Stimulated activated CD4-positive, alpha-beta T cell treated with anti-CD3 and anti-CD28 coated beads, Interleukin-12 subunit alpha, Interleukin-12 subunit beta, amount 100 ng/mL, for 24 hours (primary cell): Measurements from ENCODE around the gene DBT.

Source experiments
- DNase-seq, 2 experiments: peaks; one replicate each; pipeline ENCODE4 v3.0.0-alpha.2; 2020; ENCODE audit warnings: low read depth in 2 of 2

DBT gene

DNA sequence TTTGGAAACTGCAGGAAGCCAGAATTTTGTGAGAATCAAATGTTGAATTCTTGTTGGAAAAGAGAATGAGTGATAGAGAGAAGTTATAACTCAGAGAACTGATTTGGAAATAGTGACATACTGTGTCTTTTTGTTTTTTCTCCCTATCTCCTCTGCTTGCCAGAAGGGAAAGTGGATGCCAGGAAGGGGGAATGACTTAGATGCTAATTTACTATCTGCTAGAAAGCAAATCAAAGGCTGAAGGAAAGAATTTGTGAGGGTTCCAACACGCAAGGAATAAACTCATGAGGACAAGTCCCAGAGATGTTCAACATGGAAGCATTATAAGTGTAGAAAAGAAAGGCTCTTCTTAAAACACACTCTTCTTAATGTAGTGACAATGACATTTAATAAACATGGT lies 51.0 kb downstream of the DBT start:
- DNase-seq = no peak

DNA sequence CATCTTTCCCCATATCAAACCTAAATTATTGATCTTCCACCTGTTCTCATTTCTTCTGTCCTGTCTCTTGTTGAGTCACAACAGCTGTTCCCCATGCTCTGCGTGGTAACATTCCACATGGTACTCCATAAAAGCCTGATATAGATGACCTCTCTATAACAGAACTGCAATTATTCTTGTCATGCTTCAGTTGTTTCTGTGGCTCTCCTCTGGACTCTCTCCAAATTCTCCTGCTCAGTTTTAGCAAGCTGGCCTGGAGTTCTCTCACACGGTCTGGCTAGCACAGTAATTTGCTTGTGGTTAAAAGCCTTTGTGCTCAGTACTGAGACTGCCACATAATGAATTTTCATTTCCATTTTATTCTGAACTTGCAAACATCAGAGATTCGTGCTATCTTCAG lies 61.0 kb downstream of the DBT start:
- DNase-seq = no peak

DNA sequence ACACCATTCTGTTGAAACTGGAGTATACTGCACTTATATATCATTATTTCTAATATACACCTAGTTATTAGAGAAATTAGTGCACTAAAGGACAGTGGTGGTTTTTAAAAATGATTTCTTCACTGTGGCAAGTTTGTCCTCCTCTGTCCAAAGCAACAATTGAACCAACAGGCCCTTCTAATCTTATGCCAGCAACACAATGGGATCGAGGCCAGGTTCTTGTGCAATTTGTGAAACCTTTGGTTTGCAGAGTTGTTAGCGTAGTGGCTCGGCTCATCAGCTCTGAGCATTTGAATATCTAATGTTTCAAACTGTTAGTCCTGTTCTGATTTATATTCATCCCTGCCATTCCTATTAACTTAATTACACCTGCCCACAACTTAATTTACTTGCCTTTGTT lies 61.7 kb downstream of the DBT start:
- DNase-seq = no peak

DNA sequence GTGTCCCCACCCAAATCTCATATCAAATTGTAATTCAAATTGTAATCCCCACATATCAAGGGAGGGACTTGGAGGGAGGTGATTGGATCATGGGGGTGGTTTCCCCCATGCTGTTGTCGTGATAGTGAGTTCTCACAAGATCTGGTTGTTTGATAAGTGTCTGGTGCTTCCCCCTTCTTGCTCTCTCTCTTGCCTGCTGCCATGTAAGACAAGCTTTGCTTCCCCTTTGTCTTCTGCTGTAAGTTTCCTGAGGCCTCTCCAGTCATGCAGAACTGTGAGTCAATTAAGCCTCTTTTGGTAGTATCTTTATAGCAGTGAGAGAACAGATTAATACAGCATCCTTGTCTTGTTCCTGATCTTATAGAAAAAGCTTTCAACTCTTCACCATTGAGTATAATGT lies 65.1 kb downstream of the DBT start:
- no peak for DNase-seq

DNA sequence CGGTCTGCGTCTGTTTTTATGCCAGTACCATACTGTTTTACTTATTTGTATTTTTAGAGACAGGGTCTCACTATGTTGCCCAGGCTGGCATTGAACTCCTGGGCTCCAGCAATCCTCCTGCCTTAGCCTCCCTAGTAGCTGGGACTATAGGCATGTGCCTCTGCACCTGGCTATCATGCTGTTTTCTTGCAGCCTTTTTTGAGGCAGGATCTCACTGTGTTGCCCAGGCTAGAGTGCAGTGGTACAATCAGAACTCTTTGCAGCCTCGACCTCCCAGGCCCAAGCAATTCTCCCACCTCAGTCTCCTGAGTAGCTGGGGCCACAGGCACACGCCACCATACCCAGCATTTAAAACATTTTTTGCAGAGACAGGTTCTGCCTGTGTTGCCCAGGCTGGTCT lies 66.3 kb downstream of the DBT start:
- no peak for DNase-seq

DNA sequence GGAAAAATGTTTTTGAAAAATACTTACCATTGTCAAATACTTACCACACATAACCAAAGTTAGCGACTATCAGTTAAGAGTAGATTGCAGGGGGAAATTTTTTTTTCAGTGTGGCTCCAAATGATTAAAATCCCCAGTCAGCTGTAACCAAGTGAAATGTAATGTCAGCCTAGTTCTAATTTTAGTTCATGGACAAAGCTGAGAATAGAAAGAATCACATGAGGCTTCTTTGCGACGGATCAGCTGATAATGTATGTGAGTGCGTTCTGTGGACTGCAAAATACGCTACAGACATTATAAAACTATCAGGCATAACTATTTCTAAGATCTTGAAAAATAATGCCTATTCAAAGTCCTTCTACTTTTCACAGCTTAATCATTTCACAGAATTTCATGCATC lies 71.5 kb downstream of the DBT start, which contains the start of gene LRRC39:
LRRC39 (minus strand) TSS at position 166 of the 400 bp plus-strand sequence. CDS start 9,740 bp downstream, outside the sequence.
- DNase-seq = no peak

DNA sequence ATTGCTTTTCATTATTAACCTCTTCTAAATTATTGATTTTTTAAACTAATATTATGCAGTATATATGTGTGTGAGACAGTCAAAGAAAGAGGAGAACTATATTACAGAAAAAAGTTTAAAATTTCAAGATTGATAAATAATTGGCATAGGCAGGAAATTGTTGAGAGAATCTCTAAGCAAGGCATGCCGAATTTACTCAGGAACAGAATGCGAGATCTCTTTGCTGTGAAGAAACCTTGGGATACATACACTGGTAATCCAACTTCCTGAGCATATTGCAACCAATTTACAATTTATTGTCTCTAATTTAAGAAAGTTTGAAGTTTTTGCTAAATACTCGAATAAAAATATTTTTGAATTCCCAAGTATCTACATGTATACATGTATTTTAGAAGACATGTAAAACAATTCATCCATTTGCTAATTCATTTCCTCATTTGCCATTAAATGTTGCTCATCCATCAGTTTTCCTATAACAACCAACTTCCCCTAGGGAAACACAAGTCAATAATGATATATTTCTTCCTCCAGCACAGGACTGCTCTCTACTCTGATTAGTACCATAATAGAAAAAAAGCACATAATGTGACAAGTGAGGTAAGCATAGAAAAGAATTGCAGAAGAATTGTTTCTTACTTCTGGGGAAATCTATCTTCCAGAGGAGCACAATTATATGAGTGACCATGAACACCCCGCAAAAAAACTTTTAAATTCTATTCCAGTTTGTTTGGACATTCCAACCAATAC lies 72.2 kb downstream of the DBT start:
- DNase-seq = no peak

DNA sequence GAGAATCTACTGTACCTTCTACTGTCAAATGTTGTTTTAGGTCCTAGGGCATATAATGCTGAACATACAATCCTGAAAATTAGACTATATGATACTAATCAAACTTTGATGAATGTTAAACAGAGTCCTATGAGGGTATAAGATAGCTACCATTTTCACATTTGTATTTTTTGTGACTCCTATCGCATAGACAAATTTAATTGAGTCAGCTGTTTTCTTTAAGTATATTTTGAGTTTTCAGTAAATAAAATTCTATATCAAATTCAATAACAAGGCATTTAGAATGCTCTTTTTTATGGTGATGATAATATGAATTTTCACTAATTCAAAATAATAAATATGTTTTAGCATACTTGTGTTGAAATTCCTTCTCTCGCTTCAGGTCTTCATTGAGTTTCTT lies 81.6 kb downstream of the DBT start:
- no peak for DNase-seq

DNA sequence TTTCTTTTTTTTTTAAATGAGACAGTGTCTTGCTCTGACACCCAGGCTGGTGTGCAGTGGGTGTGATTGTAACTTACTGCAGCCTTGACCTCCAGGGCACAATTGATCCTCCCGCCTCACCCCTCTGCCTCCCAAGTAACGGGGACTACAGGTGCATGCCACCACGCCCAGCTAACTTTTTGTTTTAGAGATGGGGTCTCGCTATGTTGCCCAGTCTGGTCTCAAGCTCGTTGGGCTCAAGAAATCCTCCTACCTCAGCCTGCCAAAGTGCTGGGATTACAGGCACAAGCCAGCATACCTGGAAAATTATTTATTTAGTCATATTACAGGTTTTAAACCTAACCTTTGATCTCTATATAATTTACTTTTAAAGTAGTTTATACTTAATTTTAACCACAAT lies 84.9 kb downstream of the DBT start:
- no peak for DNase-seq

DNA sequence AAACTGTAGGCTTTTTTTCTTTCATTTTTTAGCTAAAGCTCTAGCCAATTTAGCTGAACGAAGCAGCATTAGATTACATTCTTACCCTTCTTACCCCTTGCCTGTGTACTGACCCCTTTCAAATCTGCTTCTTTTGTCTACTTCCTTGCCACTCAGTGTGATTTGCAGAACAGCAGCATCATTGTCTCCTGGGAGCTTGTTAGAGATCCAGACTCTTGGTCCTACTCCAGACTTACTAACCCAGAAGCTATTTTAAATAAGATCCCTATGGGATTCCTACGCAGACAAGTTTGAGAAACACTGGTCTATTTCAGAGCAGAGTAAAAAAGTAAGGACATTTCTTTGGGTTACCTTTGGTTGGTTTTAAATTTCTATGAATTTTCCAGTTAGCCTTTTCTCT lies 85.4 kb downstream of the DBT start:
- DNase-seq = no peak

DNA sequence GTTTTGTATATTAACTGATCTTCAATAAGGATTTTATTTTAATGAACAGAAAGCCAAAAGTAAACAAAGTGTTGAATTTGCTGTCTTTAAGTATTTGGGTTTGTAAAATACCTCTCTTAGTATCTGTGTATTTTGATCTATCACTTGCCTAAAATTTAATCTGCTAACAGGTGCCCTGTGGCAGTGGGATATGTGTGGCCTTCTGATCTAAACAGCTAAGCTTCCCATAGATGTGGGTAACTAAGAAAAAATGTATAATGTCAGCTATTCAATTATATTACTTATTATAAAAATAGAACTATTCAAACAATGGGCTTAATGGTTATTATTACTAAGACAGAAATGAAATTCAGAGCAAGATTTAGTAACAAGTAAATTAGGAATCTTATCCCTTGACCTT lies 86.8 kb downstream of the DBT start:
- no peak for DNase-seq

DNA sequence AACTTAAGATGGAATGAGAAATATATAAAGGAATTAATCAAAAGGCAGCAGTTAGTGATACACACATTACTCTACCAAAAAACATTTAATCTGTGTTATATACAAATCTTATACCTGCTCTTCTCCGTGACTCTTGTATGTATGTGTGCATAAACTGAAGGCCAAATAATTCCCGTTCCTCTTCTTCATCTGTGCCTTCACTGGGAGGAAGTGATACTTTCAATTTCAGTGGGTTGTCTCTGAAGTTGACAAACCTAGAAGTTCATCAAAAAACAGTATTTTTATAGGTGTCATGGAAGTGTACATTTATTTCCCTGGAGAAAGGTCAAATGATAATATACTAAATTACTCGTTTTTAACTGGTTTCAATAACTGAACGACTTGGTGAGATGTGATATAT lies 97.4 kb downstream of the DBT start:
- DNase-seq = no peak

DNA sequence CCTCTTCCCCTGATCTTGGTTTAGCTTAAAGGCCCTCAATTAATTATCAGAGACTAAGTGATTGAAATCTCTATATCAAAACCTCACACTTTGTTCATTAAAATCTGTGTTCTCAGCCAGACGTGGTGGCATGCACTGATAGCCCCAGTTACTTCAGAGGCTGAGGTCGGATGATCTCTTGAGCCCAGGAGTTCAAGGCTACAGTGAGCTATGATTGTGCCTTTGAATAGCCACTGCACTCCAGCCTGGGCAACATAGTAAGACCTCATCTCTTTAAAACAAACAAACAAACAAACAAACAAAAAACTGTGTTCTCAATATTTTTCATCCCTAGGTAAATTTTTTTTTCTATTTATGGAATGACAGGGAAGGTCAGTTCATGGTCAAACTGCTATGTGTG lies 98.0 kb downstream of the DBT start:
- DNase-seq = no peak

DNA sequence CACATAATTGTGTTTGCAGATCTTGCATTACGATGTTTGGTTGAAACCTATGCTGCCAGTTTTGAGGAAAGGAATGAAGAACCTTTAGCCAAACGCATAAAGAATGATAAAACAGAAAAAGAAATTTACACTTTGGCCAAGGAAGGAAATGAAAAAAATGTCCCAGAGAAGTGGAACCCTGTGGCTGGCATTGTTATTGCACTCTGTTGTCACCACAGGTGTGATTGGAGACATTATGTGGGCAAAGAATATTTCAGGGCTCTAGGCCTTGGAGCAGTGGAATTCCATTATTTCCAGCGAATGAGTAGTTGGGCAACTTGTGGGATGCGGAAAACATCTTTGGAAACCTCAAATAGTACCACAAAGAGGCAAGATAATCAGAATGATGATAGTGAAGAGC lies 101.8 kb downstream of the DBT start:
- no peak for DNase-seq

DNA sequence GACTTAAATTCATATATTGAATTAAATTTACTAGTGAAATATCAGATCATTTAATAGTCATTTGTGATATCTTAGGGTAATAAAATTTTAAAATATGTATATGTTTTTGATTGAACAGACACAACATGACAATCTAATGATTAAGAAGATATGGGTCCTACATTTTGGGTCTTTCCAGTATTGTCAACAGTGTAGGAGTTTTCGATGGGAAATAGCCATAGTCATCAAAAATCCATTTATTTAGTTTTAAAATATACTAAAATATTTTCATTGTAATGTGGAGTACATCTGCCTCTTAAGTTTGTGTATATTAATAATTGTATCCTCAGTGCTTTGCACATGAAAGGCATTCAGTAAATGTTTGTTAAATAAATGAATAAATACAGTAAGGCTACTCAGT lies 102.7 kb downstream of the DBT start:
- no peak for DNase-seq

DNA sequence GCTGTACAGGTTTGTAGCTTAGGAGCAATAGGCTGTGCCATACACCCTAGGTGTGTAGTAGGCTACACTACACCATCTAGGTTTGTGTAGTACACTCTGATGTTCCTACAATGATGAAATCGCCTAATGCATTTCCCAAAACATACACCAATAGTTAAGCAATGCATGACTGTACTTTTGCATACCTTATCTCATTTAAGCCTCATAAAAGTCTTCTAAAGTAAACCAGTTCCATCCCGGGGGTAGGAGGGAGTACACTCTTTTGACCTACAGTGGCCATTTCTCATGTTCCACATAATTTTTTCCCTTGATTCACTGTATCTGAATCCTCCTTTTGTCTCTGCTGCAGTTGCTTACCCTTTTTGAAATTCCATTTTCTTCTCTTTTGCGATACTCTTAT lies 104.5 kb downstream of the DBT start:
- no peak for DNase-seq

DNA sequence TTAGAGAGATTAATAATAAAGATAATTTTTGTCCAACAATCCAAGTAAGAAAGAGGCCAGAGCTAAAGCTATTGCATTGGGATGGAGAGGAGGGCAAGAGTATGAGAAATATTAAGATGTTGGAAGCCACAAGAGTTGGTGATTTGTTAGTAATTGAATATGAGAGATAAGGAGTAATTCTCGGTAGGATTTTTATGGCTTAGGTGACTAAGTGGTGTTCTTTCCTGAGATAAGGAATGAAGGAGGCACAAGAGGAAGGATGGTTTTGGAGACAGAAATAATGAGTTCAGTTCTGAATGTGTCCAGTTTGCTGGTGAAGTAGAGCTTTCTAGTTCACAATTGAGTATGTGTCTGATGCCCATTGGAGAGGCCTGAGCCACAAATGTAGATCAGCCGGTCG lies 107.3 kb downstream of the DBT start:
- DNase-seq = no peak

DNA sequence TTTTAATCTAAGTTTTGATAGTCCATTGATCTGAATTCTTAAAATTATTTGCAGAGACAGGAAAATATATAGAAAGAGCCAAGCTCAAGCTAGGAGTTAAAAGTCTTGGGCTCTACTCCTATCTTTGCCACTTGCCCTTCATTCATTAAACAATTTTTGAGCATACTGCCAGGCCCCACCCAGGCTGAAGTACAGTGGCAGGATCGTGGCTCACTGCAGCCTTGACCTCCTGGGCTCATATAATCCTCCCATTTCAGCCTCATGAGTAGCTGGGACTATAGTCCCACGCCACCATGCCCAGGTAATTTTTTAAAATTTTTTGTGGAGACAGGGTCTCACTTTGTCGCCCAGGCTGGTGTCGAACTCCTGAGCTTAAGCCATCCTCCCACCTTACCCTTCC lies 108.4 kb downstream of the DBT start:
- DNase-seq = no peak

DNA sequence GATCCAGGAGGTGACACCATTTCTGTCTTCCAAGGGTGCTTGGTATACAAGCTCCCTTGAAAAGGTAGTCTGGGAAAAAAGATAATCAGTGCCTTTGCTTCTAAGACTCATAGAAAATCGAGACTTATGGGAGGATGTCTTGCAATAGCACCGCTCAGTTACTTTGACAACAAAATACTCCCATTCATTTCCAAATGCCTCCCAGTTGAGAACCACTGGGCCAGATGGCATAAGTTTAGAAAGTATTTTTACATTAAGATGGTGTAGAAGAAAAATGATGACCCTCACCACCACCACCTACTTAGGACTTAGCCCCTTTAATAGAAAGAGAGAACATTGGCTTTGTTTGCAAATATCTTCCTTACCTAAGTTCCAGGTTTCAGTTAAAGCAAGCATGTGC lies 112.0 kb downstream of the DBT start:
- DNase-seq = no peak
